HG03196 (cell line): Measurements from ENCODE around the gene NDUFV3.
"Not testable (repeated sequence)": the region's sequence is repeated elsewhere in the genome, so short reads cannot be mapped to it uniquely, and the experiment has no call there.

Experiments used
- ATAC-seq: cut with Tn5 transposase; IDR thresholded peaks from one replicate; pipeline ENCODE4 v1.9.1; 2021; ENCODE audit not compliant: unreplicated experiment

NDUFV3 gene

GRCh38 chr21:42933137-42933970, 40.2 kb downstream of the NDUFV3 start:
- ATAC-seq, result not testable (repeated sequence)

- ATAC-seq, result not testable (repeated sequence)
Observed at GRCh38 chr21:42933973-42934372, 40.9 kb downstream of the NDUFV3 start.

GRCh38 chr21:42936360-42936759, 43.3 kb downstream of the NDUFV3 start:
- not testable (repeated sequence) for ATAC-seq

- ATAC-seq, result not testable (repeated sequence)
Observed at GRCh38 chr21:42937034-42937940, 44.2 kb downstream of the NDUFV3 start.

GRCh38 chr21:42937960-42938605, 45.0 kb downstream of the NDUFV3 start:
- ATAC-seq, result no peak

GRCh38 chr21:42938606-42938995, 45.5 kb downstream of the NDUFV3 start:
- not testable (repeated sequence) for ATAC-seq

GRCh38 chr21:42939582-42940413, 46.7 kb downstream of the NDUFV3 start:
- no peak for ATAC-seq

GRCh38 chr21:42941696-42942085, 48.6 kb downstream of the NDUFV3 start:
- ATAC-seq, result no peak

- ATAC-seq, result no peak
Observed at GRCh38 chr21:42942244-42942643, 49.1 kb downstream of the NDUFV3 start.

- ATAC-seq, result not testable (repeated sequence)
Observed at GRCh38 chr21:42949094-42949755, 56.1 kb downstream of the NDUFV3 start.

GRCh38 chr21:42951193-42951592, 58.1 kb downstream of the NDUFV3 start:
- not testable (repeated sequence) for ATAC-seq

GRCh38 chr21:42956824-42957630, 63.9 kb downstream of the NDUFV3 start:
- peak; percentile 100 for ATAC-seq

- not testable (repeated sequence) for ATAC-seq
Observed at GRCh38 chr21:42958122-42958521, 65.0 kb downstream of the NDUFV3 start.

- ATAC-seq, result no peak
Observed at GRCh38 chr21:42959728-42960127, 66.6 kb downstream of the NDUFV3 start.

GRCh38 chr21:42962380-42963007, 69.4 kb downstream of the NDUFV3 start:
- ATAC-seq, result no peak
